Lower leg skin (tissue), 3 donors: ENCODE data around the gene B3GNT5.

Experiments
- CTCF ChIP-seq, 3 donors: fragments of 450-650 bp; IDR thresholded peaks; one replicate each; pipeline ENCODE4 v1.5.1; 2016; ENCODE audit warnings: antibody characterized with exemption in 3 of 3, mild to moderate bottlenecking in 3 of 3, moderate library complexity in 2 of 3
- POLR2A ChIP-seq, 2 donors: fragments of 450-650 bp; IDR thresholded peaks; one replicate each; pipeline ENCODE4 v1.6.1; 2016 to 2017; ENCODE audit warnings: antibody characterized with exemption in 2 of 2, mild to moderate bottlenecking in 1 of 2, moderate library complexity in 1 of 2

- no peak for TF ChIP-seq CTCF (IDR thresholded peaks at IDR 0.05)
- no peak for TF ChIP-seq POLR2A (IDR thresholded peaks at IDR 0.05)
These were observed 26.3 kb downstream of the B3GNT5 start for GRCh38 chr3:183279371-183279770.
